ENCODE results near the gene CACNA1G. TPM values are rescaled to one million over a fixed set of nuclear protein-coding genes. Genes with fewer than 3 reads are reported as not detected.

Gene CACNA1G
- total RNA-seq, 2 experiments from 2014 or later: not detected

DNA sequence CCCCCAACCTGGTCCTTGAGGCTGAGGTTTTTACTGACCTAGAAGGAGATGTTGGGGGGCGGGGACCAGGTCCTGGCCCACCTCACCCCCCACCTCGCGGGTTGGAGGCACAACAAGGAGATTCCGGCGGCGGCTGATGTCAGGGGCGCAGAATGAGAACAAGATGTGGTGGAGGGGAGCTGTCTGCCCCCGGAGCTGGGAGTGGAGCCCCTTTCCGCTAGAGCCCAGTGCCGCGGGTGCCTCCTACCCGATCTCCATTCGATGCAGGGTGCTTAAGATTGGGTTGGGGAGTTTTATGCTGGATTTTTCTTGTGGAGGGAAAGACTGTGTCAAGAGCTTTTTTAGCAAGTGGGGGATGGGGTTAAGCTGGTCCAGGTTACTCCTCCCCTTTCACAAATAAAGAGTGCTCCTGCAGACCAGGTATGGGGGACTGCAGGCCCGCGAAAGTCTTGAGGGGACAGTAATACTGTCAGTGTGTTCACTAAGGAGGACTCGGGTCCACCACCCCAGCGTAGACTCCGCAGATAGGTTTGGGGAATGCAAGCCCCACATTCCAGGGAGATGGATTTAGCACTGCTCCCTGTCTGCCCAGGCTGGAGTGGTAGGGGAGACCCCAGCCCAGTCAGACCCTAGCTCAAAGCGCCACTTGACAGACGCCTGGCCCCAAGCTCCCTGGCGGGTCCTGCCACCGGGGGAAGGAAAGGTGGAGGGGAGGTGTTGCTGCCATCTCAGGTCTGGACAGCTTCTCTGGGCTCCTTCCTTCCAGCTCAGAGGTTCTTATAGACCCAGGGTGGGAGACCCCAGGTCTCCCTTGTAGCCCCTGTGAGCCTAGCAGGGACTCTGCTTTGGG is 2.0 kb downstream of the CACNA1G start:
- no peak overlapping the region for H3K4me3 ChIP-seq (ENCODE audit: low read depth, low read length, poor library complexity, severe bottlenecking)
- no peak overlapping the region for H2AFZ ChIP-seq (ENCODE audit: low read length)
- no peaks in the 10 kb centered on the region for H3K79me2 ChIP-seq (ENCODE audit: insufficient read depth, low read depth, low read length)
- no peaks in the 10 kb centered on the region for H4K20me1 ChIP-seq (ENCODE audit: insufficient read depth, low read length)
- POLR2A ChIA-PET: no interaction called here
- no peaks in the 10 kb centered on the region for H3K9me3 ChIP-seq (ENCODE audit: low read length)
- H3K27ac ChIP-seq (ENCODE audit: low read depth, low read length, poor library complexity, severe bottlenecking): no peak overlapping the region
- TF ChIP-seq, protein P1, sequence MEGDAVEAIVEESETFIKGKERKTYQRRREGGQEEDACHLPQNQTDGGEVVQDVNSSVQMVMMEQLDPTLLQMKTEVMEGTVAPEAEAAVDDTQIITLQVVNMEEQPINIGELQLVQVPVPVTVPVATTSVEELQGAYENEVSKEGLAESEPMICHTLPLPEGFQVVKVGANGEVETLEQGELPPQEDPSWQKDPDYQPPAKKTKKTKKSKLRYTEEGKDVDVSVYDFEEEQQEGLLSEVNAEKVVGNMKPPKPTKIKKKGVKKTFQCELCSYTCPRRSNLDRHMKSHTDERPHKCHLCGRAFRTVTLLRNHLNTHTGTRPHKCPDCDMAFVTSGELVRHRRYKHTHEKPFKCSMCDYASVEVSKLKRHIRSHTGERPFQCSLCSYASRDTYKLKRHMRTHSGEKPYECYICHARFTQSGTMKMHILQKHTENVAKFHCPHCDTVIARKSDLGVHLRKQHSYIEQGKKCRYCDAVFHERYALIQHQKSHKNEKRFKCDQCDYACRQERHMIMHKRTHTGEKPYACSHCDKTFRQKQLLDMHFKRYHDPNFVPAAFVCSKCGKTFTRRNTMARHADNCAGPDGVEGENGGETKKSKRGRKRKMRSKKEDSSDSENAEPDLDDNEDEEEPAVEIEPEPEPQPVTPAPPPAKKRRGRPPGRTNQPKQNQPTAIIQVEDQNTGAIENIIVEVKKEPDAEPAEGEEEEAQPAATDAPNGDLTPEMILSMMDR (conservative IDR thresholded peaks at IDR 0.05; ENCODE audit: low read length): no peak
- TF ChIP-seq EZH2phosphoT487 (IDR thresholded peaks at IDR 0.05; ENCODE audit: borderline replicate concordance, low read depth, low read length): no peak
- H3K4me2 ChIP-seq (ENCODE audit: low read length): no peak overlapping the region
- no TSS peak for BruUV-seq (replicated peaks)
- CTCF ChIA-PET (ENCODE audit: unreplicated experiment): no interaction called here
- no peaks in the 10 kb centered on the region for H3K9me2 ChIP-seq (ENCODE audit: insufficient read depth, low read length)
- intact Hi-C loops (cut with micrococcal nuclease; ENCODE audit: unreplicated experiment): no loop called here
- no peak for DNase-seq (ENCODE audit: low spot score)
- H3K36me3 ChIP-seq (ENCODE audit: insufficient read depth, low read length): no peaks in the 10 kb centered on the region
- peaks cover 6% of the 10 kb centered on the region for H3K4me1 ChIP-seq (ENCODE audit: insufficient read depth, low read length, poor library complexity, severe bottlenecking)

DNA sequence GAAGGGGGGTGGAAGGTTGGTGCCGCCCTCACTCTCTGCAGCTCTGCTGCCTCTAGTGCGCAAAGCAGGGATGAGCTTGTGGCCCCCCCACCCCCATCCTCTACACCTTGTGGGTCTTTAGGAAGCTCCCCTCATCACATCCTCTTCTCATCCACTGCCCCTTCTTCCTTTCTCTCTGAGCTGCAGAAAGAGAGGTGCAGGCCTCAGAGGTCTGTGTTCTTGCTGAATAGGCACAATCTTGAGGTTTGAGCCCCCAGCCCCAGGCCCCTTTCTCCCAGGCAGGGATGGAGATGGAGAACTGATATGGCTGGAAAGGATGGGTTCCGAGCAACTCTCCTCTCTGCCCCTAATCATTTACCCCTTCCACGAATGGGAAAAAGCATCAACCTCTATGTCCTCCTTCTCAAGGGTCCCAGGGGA is 2.6 kb downstream of the CACNA1G start:
- Histone ChIP-seq H3K9me3 (ENCODE audit: low read length) (no peaks in the 10 kb centered on the region), H2AFZ (ENCODE audit: low read length) (no peak overlapping the region), H3K4me2 (ENCODE audit: low read length) (no peak overlapping the region), H3K79me2 (ENCODE audit: insufficient read depth, low read depth, low read length) (no peaks in the 10 kb centered on the region), H3K9me2 (ENCODE audit: insufficient read depth, low read length) (no peaks in the 10 kb centered on the region), H3K36me3 (ENCODE audit: insufficient read depth, low read length) (no peaks in the 10 kb centered on the region), H4K20me1 (ENCODE audit: insufficient read depth, low read length) (no peaks in the 10 kb centered on the region), H3K4me3 (ENCODE audit: low read depth, low read length, poor library complexity, severe bottlenecking) (no peak overlapping the region), H3K4me1 (ENCODE audit: insufficient read depth, low read length, poor library complexity, severe bottlenecking) (peaks cover 6% of the 10 kb centered on the region), H3K27ac (ENCODE audit: low read depth, low read length, poor library complexity, severe bottlenecking) (no peak overlapping the region)
- no TSS peak for BruUV-seq (replicated peaks)
- TF ChIP-seq EZH2phosphoT487 (IDR thresholded peaks at IDR 0.05; ENCODE audit: borderline replicate concordance, low read depth, low read length): no peak
- TF ChIP-seq, protein P1 (conservative IDR thresholded peaks at IDR 0.05; ENCODE audit: low read length): 0 out of 2 replicates have a peak, but pooled peaks have one; percentile 18
- intact Hi-C loops (cut with micrococcal nuclease; ENCODE audit: unreplicated experiment): no loop called here
- CTCF ChIA-PET (ENCODE audit: unreplicated experiment): no interaction called here
- POLR2A ChIA-PET: no interaction called here
- DNase-seq (ENCODE audit: low spot score): no peak

DNA sequence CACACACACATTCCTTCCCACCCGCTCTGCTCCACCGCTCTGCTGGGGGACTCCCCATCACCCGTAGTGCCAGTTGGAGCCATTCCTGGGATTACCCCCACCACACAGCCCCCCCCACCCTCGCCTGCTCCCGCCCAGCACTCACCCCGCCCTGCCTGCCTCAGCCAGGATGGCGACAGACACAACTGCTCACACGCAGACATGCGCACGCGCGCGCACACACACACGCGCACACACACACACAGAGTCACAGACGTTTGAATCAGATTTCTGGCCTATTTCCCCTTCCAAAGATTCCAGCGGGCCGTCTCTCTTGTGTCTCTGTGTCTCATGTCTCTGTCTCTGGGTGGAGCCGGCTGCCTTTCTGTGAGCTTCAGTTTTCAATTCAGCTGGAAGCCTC is 4.4 kb downstream of the CACNA1G start:
- H3K4me1 ChIP-seq (ENCODE audit: insufficient read depth, low read length, poor library complexity, severe bottlenecking): peaks cover 5% of the 10 kb centered on the region
- no TSS peak for BruUV-seq (replicated peaks)
- no peaks in the 10 kb centered on the region for H3K79me2 ChIP-seq (ENCODE audit: insufficient read depth, low read depth, low read length)
- H3K36me3 ChIP-seq (ENCODE audit: insufficient read depth, low read length): no peaks in the 10 kb centered on the region
- no peak overlapping the region for H3K27ac ChIP-seq (ENCODE audit: low read depth, low read length, poor library complexity, severe bottlenecking)
- no peaks in the 10 kb centered on the region for H3K9me3 ChIP-seq (ENCODE audit: low read length)
- no peaks in the 10 kb centered on the region for H3K9me2 ChIP-seq (ENCODE audit: insufficient read depth, low read length)
- H2AFZ ChIP-seq (ENCODE audit: low read length): no peak overlapping the region
- H3K4me2 ChIP-seq (ENCODE audit: low read length): no peak overlapping the region
- TF ChIP-seq EZH2phosphoT487 (IDR thresholded peaks at IDR 0.05; ENCODE audit: borderline replicate concordance, low read depth, low read length): no peak
- TF ChIP-seq, protein P1 (conservative IDR thresholded peaks at IDR 0.05; ENCODE audit: low read length): no peak
- H3K4me3 ChIP-seq (ENCODE audit: low read depth, low read length, poor library complexity, severe bottlenecking): no peak overlapping the region
- ChIA-PET POLR2A (no interaction called here), CTCF (ENCODE audit: unreplicated experiment) (no interaction called here)
- H4K20me1 ChIP-seq (ENCODE audit: insufficient read depth, low read length): no peaks in the 10 kb centered on the region
- DNase-seq (ENCODE audit: low spot score): no peak
- intact Hi-C loops (cut with micrococcal nuclease; ENCODE audit: unreplicated experiment): no loop called here
